Mesendoderm (in vitro differentiated cells): Measurements from ENCODE around the gene ELK1.
"Not testable (repeated sequence)": the region's sequence is repeated elsewhere in the genome, so short reads cannot be mapped to it uniquely, and the experiment has no call there.

Experiments used
- DNase-seq: peaks from one replicate; pipeline ENCODE4 v3.0.0; 2013
- H2AK5ac ChIP-seq: 2 replicates; pipeline ENCODE4 v1.6.1; 2013; ENCODE audit warnings: low read length, inconsistent platforms
- H2BK120ac ChIP-seq: 2 replicates; pipeline ENCODE4 v1.6.1; 2013; ENCODE audit warnings: low read depth, mild to moderate bottlenecking, low read length, moderate library complexity, mixed read lengths
- H2BK15ac ChIP-seq: replicated peaks from 2 replicates; pipeline ENCODE4 v1.6.1; 2013; ENCODE audit warnings: low read depth, mild to moderate bottlenecking, moderate library complexity
- H2BK5ac ChIP-seq: 2 replicates; pipeline ENCODE4 v1.6.1; 2013; ENCODE audit warnings: low read length, inconsistent platforms
- H3K18ac ChIP-seq: 2 replicates; pipeline ENCODE4 v1.6.1; 2013; ENCODE audit warnings: mild to moderate bottlenecking, low read length, mixed read lengths
- H3K23ac ChIP-seq: one replicate; pipeline ENCODE4 v1.6.1; 2013; ENCODE audit warnings: low read length
- H3K27ac ChIP-seq: 2 replicates; pipeline ENCODE4 v1.5.1; 2013; ENCODE audit warnings: low read depth, mild to moderate bottlenecking, inconsistent platforms, low read length, moderate library complexity
- H3K27me3 ChIP-seq: 2 replicates; pipeline ENCODE4 v1.6.1; 2013; ENCODE audit warnings: low read length, control low read depth, mild to moderate bottlenecking, inconsistent platforms; ENCODE audit not compliant: insufficient read depth, poor library complexity
- H3K36me3 ChIP-seq: 2 replicates; pipeline ENCODE4 v1.6.1; 2013; ENCODE audit warnings: low read length, inconsistent platforms; ENCODE audit not compliant: control insufficient read depth, insufficient read depth
- H3K4ac ChIP-seq: one replicate; pipeline ENCODE4 v1.6.1; 2013; ENCODE audit warnings: low read depth, mild to moderate bottlenecking, low read length, moderate library complexity
- H3K4me1 ChIP-seq: 2 replicates; pipeline ENCODE4 v1.6.1; 2013; ENCODE audit warnings: low read depth, low read length, inconsistent platforms; ENCODE audit not compliant: control insufficient read depth
- H3K4me2 ChIP-seq: 2 replicates; pipeline ENCODE4 v1.6.1; 2013; ENCODE audit warnings: low read length
- H3K4me3 ChIP-seq: 2 replicates; pipeline ENCODE4 v1.5.1; 2013; ENCODE audit warnings: mild to moderate bottlenecking, low read length
- H3K56ac ChIP-seq: one replicate; pipeline ENCODE4 v1.6.1; 2013; ENCODE audit warnings: low read length
- H3K79me1 ChIP-seq: 2 replicates; pipeline ENCODE4 v1.6.1; 2013; ENCODE audit warnings: low read length, inconsistent platforms
- H3K79me2 ChIP-seq: 2 replicates; pipeline ENCODE4 v1.6.1; 2013; ENCODE audit warnings: mild to moderate bottlenecking, low read length; ENCODE audit not compliant: control insufficient read depth, insufficient read depth
- H3K9ac ChIP-seq: 2 replicates; pipeline ENCODE4 v1.6.1; 2013; ENCODE audit warnings: low read length, inconsistent platforms
- H4K5ac ChIP-seq: one replicate; pipeline ENCODE4 v1.6.1; 2013; ENCODE audit warnings: low read length
- H4K8ac ChIP-seq: one replicate; pipeline ENCODE4 v1.6.1; 2013; ENCODE audit warnings: low read depth, mild to moderate bottlenecking, control low read depth, low read length, moderate library complexity
- WGBS: extraction: QIAGEN DNeasy Blood & Tissue Kit; methylation state at CpG from one replicate; pipeline ENCODE4 v1.1.7; 2013; ENCODE audit warnings: low lambda C conversion rate, missing lambda C conversion rate; ENCODE audit not compliant: insufficient coverage; ENCODE audit errors: extremely low coverage; 5-methylcytosine and 5-hydroxymethylcytosine counted together

ELK1 gene

GRCh38 chrX:47610511-47610910 lies 39.9 kb downstream of the ELK1 start:
- Histone ChIP-seq H3K27me3 (no peaks in the 10 kb centered on the region), H4K8ac (no peak overlapping the region), H3K4me3 (no peak overlapping the region), H2BK5ac (no peak overlapping the region), H3K18ac (no peak overlapping the region), H4K5ac (no peak overlapping the region), H2AK5ac (no peak overlapping the region), H3K4ac (no peak overlapping the region), H3K4me2 (no peak overlapping the region), H3K27ac (no peak overlapping the region), H3K56ac (no peak overlapping the region), H3K9ac (no peak overlapping the region), H2BK120ac (no peak overlapping the region), H2BK15ac (no peak overlapping the region), H3K36me3 (no peaks in the 10 kb centered on the region), H3K23ac (no peak overlapping the region), H3K4me1 (peaks cover 2% of the 10 kb centered on the region), H3K79me2 (no peaks in the 10 kb centered on the region), H3K79me1 (no peaks in the 10 kb centered on the region)
- DNase-seq, result no peak
- no CpG with 5 or more reads among the region's 4 CpGs for WGBS

GRCh38 chrX:47608130-47608810 lies 42.1 kb downstream of the ELK1 start:
- Histone ChIP-seq H2AK5ac (no peak overlapping the region), H3K4ac (peak overlapping the region; percentile 76), H3K79me1 (no peaks in the 10 kb centered on the region), H3K23ac (no peak overlapping the region), H4K5ac (no peak overlapping the region), H3K56ac (peak overlapping the region; percentile 84), H3K79me2 (no peaks in the 10 kb centered on the region), H2BK5ac (peak overlapping the region; percentile 67), H3K4me3 (no peak overlapping the region), H3K4me2 (no peak overlapping the region), H3K27ac (no peak overlapping the region), H2BK120ac (no peak overlapping the region), H3K4me1 (peaks cover 2% of the 10 kb centered on the region), H2BK15ac (no peak overlapping the region), H3K18ac (no peak overlapping the region), H4K8ac (no peak overlapping the region), H3K27me3 (no peaks in the 10 kb centered on the region), H3K36me3 (no peaks in the 10 kb centered on the region), H3K9ac (no peak overlapping the region)
- no CpG with 5 or more reads among the region's 9 CpGs for WGBS
- DNase-seq, result peak; percentile 92

- Histone ChIP-seq H2BK15ac (no peak overlapping the region), H3K27ac (no peak overlapping the region), H4K5ac (no peak overlapping the region), H2BK5ac (no peak overlapping the region), H3K79me1 (no peaks in the 10 kb centered on the region), H3K56ac (no peak overlapping the region), H2AK5ac (no peak overlapping the region), H3K79me2 (no peaks in the 10 kb centered on the region), H4K8ac (no peak overlapping the region), H3K9ac (no peak overlapping the region), H3K4me3 (no peak overlapping the region), H3K4ac (no peak overlapping the region), H3K4me1 (peaks cover 2% of the 10 kb centered on the region), H3K23ac (no peak overlapping the region), H3K27me3 (no peaks in the 10 kb centered on the region), H3K4me2 (no peak overlapping the region), H2BK120ac (no peak overlapping the region), H3K18ac (no peak overlapping the region), H3K36me3 (no peaks in the 10 kb centered on the region)
- DNase-seq, result no peak
Observed at GRCh38 chrX:47607091-47607490, 43.3 kb downstream of the ELK1 start.

GRCh38 chrX:47605024-47605423 lies 45.3 kb downstream of the ELK1 start:
- Histone ChIP-seq H2AK5ac (no peak overlapping the region), H2BK15ac (no peak overlapping the region), H2BK5ac (no peak overlapping the region), H3K56ac (no peak overlapping the region), H3K4me2 (no peak overlapping the region), H3K4me1 (peaks cover 2% of the 10 kb centered on the region), H3K27me3 (no peaks in the 10 kb centered on the region), H3K23ac (no peak overlapping the region), H3K79me1 (no peaks in the 10 kb centered on the region), H3K79me2 (no peaks in the 10 kb centered on the region), H3K36me3 (no peaks in the 10 kb centered on the region), H3K4me3 (no peak overlapping the region), H3K4ac (no peak overlapping the region), H3K18ac (no peak overlapping the region), H4K8ac (no peak overlapping the region), H4K5ac (no peak overlapping the region), H2BK120ac (no peak overlapping the region), H3K9ac (no peak overlapping the region), H3K27ac (no peak overlapping the region)
- DNase-seq, result no peak
- WGBS, result no CpG with 5 or more reads among the region's 9 CpGs

GRCh38 chrX:47603125-47603524 lies 47.2 kb downstream of the ELK1 start:
- H2BK15ac ChIP-seq, H3K4me1 ChIP-seq, H3K36me3 ChIP-seq, H3K18ac ChIP-seq, H3K4ac ChIP-seq, H3K79me1 ChIP-seq, H3K27me3 ChIP-seq, H4K5ac ChIP-seq, H3K23ac ChIP-seq, H3K79me2 ChIP-seq, DNase-seq, H2BK5ac ChIP-seq, H2AK5ac ChIP-seq, H3K9ac ChIP-seq, H4K8ac ChIP-seq, H3K4me3 ChIP-seq, H3K4me2 ChIP-seq, H2BK120ac ChIP-seq, H3K27ac ChIP-seq, H3K56ac ChIP-seq: not testable (repeated sequence)
- no CpG with 5 or more reads among the region's 4 CpGs for WGBS

- no peak overlapping the region for H2BK15ac ChIP-seq
- H3K27ac ChIP-seq, result no peak overlapping the region
- WGBS, result no CpG with 5 or more reads among the region's 3 CpGs
Observed at GRCh38 chrX:47597222-47597621, 53.1 kb downstream of the ELK1 start.

More at GRCh38 chrX:47597222-47597621, 53.1 kb downstream of the ELK1 start:
- Histone ChIP-seq H3K79me2 (no peaks in the 10 kb centered on the region), H3K27me3 (no peaks in the 10 kb centered on the region), H3K23ac (no peak overlapping the region), H3K9ac (no peak overlapping the region), H3K56ac (no peak overlapping the region), H3K4ac (no peak overlapping the region), H2BK120ac (no peak overlapping the region), H2AK5ac (no peak overlapping the region), H3K79me1 (no peaks in the 10 kb centered on the region), H3K4me2 (no peak overlapping the region), H4K8ac (no peak overlapping the region), H3K36me3 (no peaks in the 10 kb centered on the region), H3K18ac (no peak overlapping the region), H3K4me1 (no peaks in the 10 kb centered on the region), H4K5ac (no peak overlapping the region), H2BK5ac (no peak overlapping the region), H3K4me3 (no peak overlapping the region)
- DNase-seq, result no peak
